ENCODE data around the gene KAZN.

- no peak for TF ChIP-seq PATZ1 (CRISPR knock-in tag; IDR thresholded peaks at IDR 0.05; ENCODE audit: borderline replicate concordance)
- no peak for TF ChIP-seq CSRNP3 (CRISPR knock-in tag; IDR thresholded peaks at IDR 0.05)
- no peak for TF ChIP-seq CSDC2 (CRISPR knock-in tag; IDR thresholded peaks at IDR 0.05)
- TF ChIP-seq GLIS3 (CRISPR knock-in tag; IDR thresholded peaks at IDR 0.05): no peak
These were observed 423.6 kb downstream of the KAZN start for GRCh38 chr1:15022048-15022447.
